ENCODE measurements around the gene NAA25. TPM values are rescaled to one million over a fixed set of nuclear protein-coding genes. Genes with fewer than 3 reads are reported as not detected.

Gene NAA25
- total RNA-seq, 6 experiments from 2014 or later = 21.2 to 26.8 (median 23.8) TPM

DNA sequence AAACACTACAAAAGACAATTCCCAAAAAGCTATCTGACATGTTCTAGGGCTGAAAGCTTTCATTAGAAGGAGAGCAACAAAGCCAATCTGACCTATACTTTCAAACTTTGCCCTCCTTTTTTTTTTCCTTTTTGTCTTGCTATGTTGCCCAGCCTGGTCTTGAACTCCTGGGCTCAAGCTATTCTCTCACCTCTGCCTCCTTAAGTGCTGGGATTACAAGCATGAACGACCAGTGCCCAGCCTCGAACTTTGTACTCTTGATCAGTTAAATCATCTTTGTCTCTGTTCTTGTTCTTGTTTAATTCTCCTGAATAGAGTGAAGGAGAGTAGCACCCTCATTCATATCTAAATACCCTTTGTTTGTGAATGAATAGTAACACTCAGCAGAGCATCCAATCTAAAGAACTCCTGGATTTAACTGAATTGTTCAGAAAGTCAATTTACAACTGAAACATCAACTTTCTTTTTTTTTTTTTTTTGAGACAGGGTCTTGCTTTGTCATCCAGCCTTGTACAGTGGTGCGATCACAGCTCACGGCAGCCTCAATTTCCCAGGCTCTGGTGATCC lies 73.3 kb downstream of the NAA25 start:
- TF ChIP-seq, protein P1, sequence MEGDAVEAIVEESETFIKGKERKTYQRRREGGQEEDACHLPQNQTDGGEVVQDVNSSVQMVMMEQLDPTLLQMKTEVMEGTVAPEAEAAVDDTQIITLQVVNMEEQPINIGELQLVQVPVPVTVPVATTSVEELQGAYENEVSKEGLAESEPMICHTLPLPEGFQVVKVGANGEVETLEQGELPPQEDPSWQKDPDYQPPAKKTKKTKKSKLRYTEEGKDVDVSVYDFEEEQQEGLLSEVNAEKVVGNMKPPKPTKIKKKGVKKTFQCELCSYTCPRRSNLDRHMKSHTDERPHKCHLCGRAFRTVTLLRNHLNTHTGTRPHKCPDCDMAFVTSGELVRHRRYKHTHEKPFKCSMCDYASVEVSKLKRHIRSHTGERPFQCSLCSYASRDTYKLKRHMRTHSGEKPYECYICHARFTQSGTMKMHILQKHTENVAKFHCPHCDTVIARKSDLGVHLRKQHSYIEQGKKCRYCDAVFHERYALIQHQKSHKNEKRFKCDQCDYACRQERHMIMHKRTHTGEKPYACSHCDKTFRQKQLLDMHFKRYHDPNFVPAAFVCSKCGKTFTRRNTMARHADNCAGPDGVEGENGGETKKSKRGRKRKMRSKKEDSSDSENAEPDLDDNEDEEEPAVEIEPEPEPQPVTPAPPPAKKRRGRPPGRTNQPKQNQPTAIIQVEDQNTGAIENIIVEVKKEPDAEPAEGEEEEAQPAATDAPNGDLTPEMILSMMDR (IDR thresholded peaks at IDR 0.05) = no peak
- Mint-ChIP-seq H3K27ac (peak overlapping the region; percentile 3), H3K9me3 (no peaks in the 10 kb centered on the region), H3K4me3 (no peak overlapping the region), H3K36me3 (ENCODE audit: low read depth) (peaks cover 42% of the 10 kb centered on the region), H3K4me1 (ENCODE audit: low read depth) (no peaks in the 10 kb centered on the region), H3K27me3 (ENCODE audit: insufficient read depth) (peaks cover 4% of the 10 kb centered on the region; the same call in 1 of the 2 replicates)
- no peak for DNase-seq

DNA sequence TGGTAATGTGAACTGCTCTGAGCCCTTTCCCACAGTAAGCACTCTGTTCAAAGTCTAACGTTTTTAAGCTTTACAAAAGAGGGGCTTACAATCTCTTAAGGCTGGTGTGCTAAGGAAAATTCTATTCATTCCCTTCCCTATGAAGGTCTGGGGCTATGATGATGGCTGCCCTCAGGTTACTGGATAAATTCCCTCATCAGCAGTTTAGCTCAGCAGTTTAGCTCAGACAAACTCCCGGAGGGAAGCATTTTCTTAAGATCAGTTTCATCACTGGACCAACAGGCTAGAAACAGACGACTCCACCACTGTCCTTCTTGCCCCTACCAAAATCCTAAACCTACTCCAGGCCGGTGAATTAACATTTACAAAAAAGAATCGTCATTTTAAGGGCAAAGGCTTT lies 76.3 kb downstream of the NAA25 start:
- Mint-ChIP-seq H3K4me1 (ENCODE audit: low read depth) (no peaks in the 10 kb centered on the region), H3K36me3 (ENCODE audit: low read depth) (peaks cover 35% of the 10 kb centered on the region), H3K27ac (no peak overlapping the region), H3K9me3 (no peaks in the 10 kb centered on the region), H3K4me3 (no peak overlapping the region), H3K27me3 (ENCODE audit: insufficient read depth) (no peaks in the 10 kb centered on the region)
- no peak for DNase-seq
- TF ChIP-seq, protein P1 (IDR thresholded peaks at IDR 0.05) = no peak

DNA sequence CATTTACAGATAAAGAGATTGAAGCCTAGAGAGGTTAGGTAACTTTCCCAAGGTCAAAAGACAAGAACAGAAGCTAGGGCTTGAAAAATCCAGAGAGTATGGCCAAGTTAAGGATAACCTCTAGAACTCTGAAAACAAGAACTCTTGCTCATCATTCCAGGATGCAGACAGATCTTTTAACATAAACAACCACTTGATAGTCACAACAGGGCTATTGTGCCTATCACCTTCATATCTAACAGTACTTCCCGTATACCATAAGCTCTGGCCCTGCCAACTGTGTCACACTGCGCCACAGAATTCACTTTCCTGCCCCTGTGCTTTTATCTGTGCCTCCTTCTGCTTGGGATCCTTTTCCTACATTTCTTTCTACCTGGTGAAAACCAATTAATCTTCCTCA lies 77.1 kb downstream of the NAA25 start:
- Mint-ChIP-seq H3K9me3 (no peaks in the 10 kb centered on the region), H3K36me3 (ENCODE audit: low read depth) (peaks cover 31% of the 10 kb centered on the region), H3K4me3 (no peak overlapping the region), H3K27me3 (ENCODE audit: insufficient read depth) (no peaks in the 10 kb centered on the region), H3K4me1 (ENCODE audit: low read depth) (peaks cover under 1% of the 10 kb centered on the region; the same call in 1 of the 2 replicates), H3K27ac (peak overlapping the region; percentile 5)
- DNase-seq = no peak
- TF ChIP-seq, protein P1 (IDR thresholded peaks at IDR 0.05) = no peak

DNA sequence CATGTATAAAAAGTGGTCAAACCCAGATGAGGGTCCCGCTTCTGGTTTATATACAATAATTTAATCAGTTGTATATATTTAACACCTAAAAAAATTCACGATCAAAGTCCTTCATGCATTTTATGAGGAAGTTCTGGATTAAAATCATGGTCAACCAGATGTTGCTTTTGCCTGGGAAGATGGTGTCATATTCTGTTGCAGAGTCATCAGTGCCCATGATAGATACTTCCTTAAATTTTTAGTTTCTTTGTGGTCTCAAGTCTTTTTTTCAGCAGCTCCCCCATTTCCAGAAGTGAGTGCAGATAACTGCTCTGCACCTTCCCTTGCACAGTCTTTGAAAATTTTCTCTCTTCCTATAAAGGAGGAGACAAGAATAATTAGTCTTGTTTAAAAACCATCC lies 79.3 kb downstream of the NAA25 start:
- H3K27ac Mint-ChIP-seq = no peak overlapping the region
- peaks cover 9% of the 10 kb centered on the region for H3K4me1 Mint-ChIP-seq (ENCODE audit: low read depth)
- DNase-seq = no peak
- TF ChIP-seq, protein P1 (IDR thresholded peaks at IDR 0.05) = no peak
- peaks cover 29% of the 10 kb centered on the region for H3K36me3 Mint-ChIP-seq (ENCODE audit: low read depth)
- no peaks in the 10 kb centered on the region for H3K9me3 Mint-ChIP-seq
- H3K27me3 Mint-ChIP-seq (ENCODE audit: insufficient read depth) = peaks cover 2% of the 10 kb centered on the region; the same call in 1 of the 2 replicates
- no peak overlapping the region for H3K4me3 Mint-ChIP-seq

GRCh38 chr12:112025808-112026375 lies 82.7 kb downstream of the NAA25 start:
- TF ChIP-seq, protein P1 (IDR thresholded peaks at IDR 0.05) = no peak
- peaks cover 33% of the 10 kb centered on the region for H3K36me3 Mint-ChIP-seq (ENCODE audit: low read depth)
- H3K9me3 Mint-ChIP-seq = no peaks in the 10 kb centered on the region
- H3K27me3 Mint-ChIP-seq (ENCODE audit: insufficient read depth) = peaks cover 3% of the 10 kb centered on the region
- H3K4me1 Mint-ChIP-seq (ENCODE audit: low read depth) = peaks cover 9% of the 10 kb centered on the region
- no peak for DNase-seq
- H3K27ac Mint-ChIP-seq = peak overlapping the region; percentile 66; the same call in 1 of the 2 replicates
- no peak overlapping the region for H3K4me3 Mint-ChIP-seq
